Panc1 (cell line): ENCODE data around the gene ANAPC16.

Experiments
- POLR2AphosphoS5 ChIP-seq: IDR thresholded peaks from 2 replicates; pipeline ENCODE4 v1.6.1; 2012; ENCODE audit warnings: mild to moderate bottlenecking, low read depth, low read length, moderate library complexity
- SIN3A ChIP-seq: IDR thresholded peaks from 2 replicates; pipeline ENCODE4 v1.6.1; 2012; ENCODE audit warnings: low read depth, mild to moderate bottlenecking, low read length, moderate library complexity, borderline replicate concordance; ENCODE audit not compliant: insufficient read depth
- TCF7L2 ChIP-seq: IDR thresholded peaks from 2 replicates; pipeline ENCODE4 v1.6.1; 2011; ENCODE audit warnings: mild to moderate bottlenecking, low read depth, low read length, inconsistent platforms
- TF ChIP-seq, protein P1 (sequence below): fragments of 450-650 bp; IDR thresholded peaks from 2 replicates; pipeline ENCODE4 v1.5.1; 2017; ENCODE audit warnings: mild to moderate bottlenecking

GRCh38 chr10:72259491-72260238, 43.9 kb downstream of the ANAPC16 start:
- TF ChIP-seq, protein P1, sequence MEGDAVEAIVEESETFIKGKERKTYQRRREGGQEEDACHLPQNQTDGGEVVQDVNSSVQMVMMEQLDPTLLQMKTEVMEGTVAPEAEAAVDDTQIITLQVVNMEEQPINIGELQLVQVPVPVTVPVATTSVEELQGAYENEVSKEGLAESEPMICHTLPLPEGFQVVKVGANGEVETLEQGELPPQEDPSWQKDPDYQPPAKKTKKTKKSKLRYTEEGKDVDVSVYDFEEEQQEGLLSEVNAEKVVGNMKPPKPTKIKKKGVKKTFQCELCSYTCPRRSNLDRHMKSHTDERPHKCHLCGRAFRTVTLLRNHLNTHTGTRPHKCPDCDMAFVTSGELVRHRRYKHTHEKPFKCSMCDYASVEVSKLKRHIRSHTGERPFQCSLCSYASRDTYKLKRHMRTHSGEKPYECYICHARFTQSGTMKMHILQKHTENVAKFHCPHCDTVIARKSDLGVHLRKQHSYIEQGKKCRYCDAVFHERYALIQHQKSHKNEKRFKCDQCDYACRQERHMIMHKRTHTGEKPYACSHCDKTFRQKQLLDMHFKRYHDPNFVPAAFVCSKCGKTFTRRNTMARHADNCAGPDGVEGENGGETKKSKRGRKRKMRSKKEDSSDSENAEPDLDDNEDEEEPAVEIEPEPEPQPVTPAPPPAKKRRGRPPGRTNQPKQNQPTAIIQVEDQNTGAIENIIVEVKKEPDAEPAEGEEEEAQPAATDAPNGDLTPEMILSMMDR: no peak
- TF ChIP-seq POLR2AphosphoS5: no peak
- TF ChIP-seq SIN3A: no peak
- no peak for TF ChIP-seq TCF7L2
